K562 (cell line): ENCODE measurements around the gene SMARCA4. TPM values are rescaled to one million over a fixed set of nuclear protein-coding genes. Genes with fewer than 3 reads are reported as not detected.
A peak's percentile ranks its signal among the peaks of the same experiment; 100 is the strongest.

ENCODE experiments used
- ATAC-seq: fragments of 200-7000 bp; cut with Tn5 transposase; 3 replicates; pipeline ENCODE4 v1.9.1; 2020; ENCODE audit warnings: moderate library complexity
- BruUV-seq: library from RNA; stranded (reverse); fragments of 400-500 nt; replicated peaks from 2 replicates; lab custom pipeline; 2021; lab: Mats Ljungman, UMichigan
- CTCF ChIA-PET: fragments of 300-600 bp; formaldehyde crosslinking; extraction: SDS; loops from one replicate; lab custom pipeline; 2021; ENCODE audit warnings: low intra/inter-chr PET ratio; lab: Yijun Ruan, JAX
- POLR2A ChIA-PET: fragments of 300-600, 350-650 bp; sonication (Branson Sonifier 250); formaldehyde crosslinking; extraction: SDS; loops from one replicate; lab custom pipeline; 2021; ENCODE audit warnings: antibody characterized with exemption, inconsistent platforms; lab: Yijun Ruan, JAX
- DNase-seq, 4 experiments: peaks; one replicate each; pipeline versions ENCODE4 v3.0.0 to v3.0.0-alpha.2; 2011 to 2018; ENCODE audit warnings: low spot score in 3 of 4, mixed read lengths in 3 of 4; ENCODE audit errors: extremely low read depth in 1 of 4
- FAIRE-seq: peaks from 2 replicates; lab custom pipeline; 2011; peaks lifted over from hg19 to GRCh38; lab: Jason Lieb, UNC
- H2AFZ ChIP-seq: 2 replicates; pipeline ENCODE4 v1.6.0; 2011; ENCODE audit warnings: low read depth, low read length, control low read depth, inconsistent platforms
- H3K27ac ChIP-seq: fragments of 200-600 bp; 3 replicates; pipeline ENCODE4 v1.8.0; 2011; ENCODE audit warnings: low read depth, mild to moderate bottlenecking, control low read depth, inconsistent platforms, low read length, moderate library complexity, mixed read lengths; ENCODE audit errors: extremely low read depth
- H3K27me3 ChIP-seq, 2 experiments: fragments of 300-600 bp in 1 of 2; 2 replicates in 1 of 2; 3 replicates in 1 of 2; pipeline versions ENCODE4 v1.6.0 to v1.8.0; 2011; ENCODE audit warnings: inconsistent platforms in 2 of 2, low read length in 2 of 2, mild to moderate bottlenecking in 1 of 2, mixed read lengths in 1 of 2, moderate library complexity in 1 of 2; ENCODE audit not compliant: control insufficient read depth in 2 of 2, insufficient read depth in 2 of 2
- H3K36me3 ChIP-seq: fragments of 300-600 bp; 3 replicates; pipeline ENCODE4 v1.8.0; 2011; ENCODE audit warnings: mild to moderate bottlenecking, low read length, inconsistent platforms; ENCODE audit not compliant: control insufficient read depth, insufficient read depth
- H3K4me1 ChIP-seq, 2 experiments: fragments of 200-600 bp in 1 of 2; replicated peaks in 1 of 2; 2 replicates in 1 of 2; 3 replicates in 1 of 2; pipeline versions ENCODE4 v1.5.1 to v1.8.0; 2011; ENCODE audit warnings: inconsistent platforms in 2 of 2, low read length in 2 of 2, mild to moderate bottlenecking in 1 of 2, mixed read lengths in 1 of 2, moderate library complexity in 1 of 2; ENCODE audit not compliant: control insufficient read depth in 2 of 2, insufficient read depth in 2 of 2
- H3K4me2 ChIP-seq: 2 replicates; pipeline ENCODE4 v1.6.1; 2011; ENCODE audit warnings: low read length, control low read depth, inconsistent platforms, mixed read lengths; ENCODE audit not compliant: insufficient read depth
- H3K4me3 ChIP-seq: fragments of 200-600 bp; sonication (generic), shearing (Covaris generic); 2 replicates; pipeline ENCODE4 v1.5.1; 2016; ENCODE audit warnings: control low read depth, inconsistent platforms
- H3K79me2 ChIP-seq: fragments of 200-600 bp; 3 replicates; pipeline ENCODE4 v1.8.0; 2011; ENCODE audit warnings: low read length, inconsistent platforms; ENCODE audit not compliant: control insufficient read depth, insufficient read depth
- H3K9ac ChIP-seq, 2 experiments: 2 replicates each; pipeline versions ENCODE4 v1.6.0 to v1.6.1; 2011; ENCODE audit warnings: low read depth in 2 of 2, low read length in 2 of 2, control low read depth in 1 of 2, inconsistent platforms in 1 of 2, mild to moderate bottlenecking in 1 of 2, mixed read lengths in 1 of 2; ENCODE audit not compliant: insufficient read depth in 1 of 2
- H3K9me1 ChIP-seq: one replicate; pipeline ENCODE4 v1.6.0; 2011; ENCODE audit warnings: inconsistent platforms, mild to moderate bottlenecking, low read length, moderate library complexity; ENCODE audit not compliant: control insufficient read depth, insufficient read depth
- H3K9me3 ChIP-seq: replicated peaks from 2 replicates; pipeline ENCODE4 v1.5.1; 2011; ENCODE audit warnings: low read depth, low read length, inconsistent platforms; ENCODE audit not compliant: control insufficient read depth, insufficient read depth
- H4K20me1 ChIP-seq: replicated peaks from 2 replicates; pipeline ENCODE4 v1.6.1; 2011; ENCODE audit warnings: low read length, inconsistent platforms, mixed read lengths; ENCODE audit not compliant: control insufficient read depth, insufficient read depth
- CHCHD3 ChIP-seq: fragments of 250-450 bp; sonication (Bioruptor Pico); IDR thresholded peaks from 2 replicates; pipeline ENCODE4 v2.1.2; 2022; ENCODE audit warnings: mild to moderate bottlenecking
- DACH1 ChIP-seq: fragments of 450-650 bp; IDR thresholded peaks from 2 replicates; pipeline ENCODE4 v1.6.1; 2018; ENCODE audit not compliant: partially characterized antibody
- MYC ChIP-seq, 2 experiments: fragments of 250-450 bp in 1 of 2; sonication (Bioruptor Pico) in 1 of 2; IDR thresholded peaks; 2 replicates each; pipeline versions ENCODE4 v1.5.1 to v1.6.1; 2012 to 2021; ENCODE audit warnings: low read depth in 2 of 2, borderline replicate concordance in 1 of 2, improper control_type of control experiment in 1 of 2, low read length in 1 of 2, mild to moderate bottlenecking in 1 of 2, moderate library complexity in 1 of 2
- NCOA1 ChIP-seq: fragments of 450-650 bp; IDR thresholded peaks from 2 replicates; pipeline ENCODE4 v1.6.1; 2016; ENCODE audit warnings: low read depth
- PML ChIP-seq: IDR thresholded peaks from 2 replicates; pipeline ENCODE4 v1.6.1; 2012; ENCODE audit warnings: low read length, inconsistent platforms
- SMARCC2 ChIP-seq: fragments of 450-650 bp; IDR thresholded peaks from 2 replicates; pipeline ENCODE4 v1.6.1; 2017; ENCODE audit warnings: antibody characterized with exemption, moderate library complexity, mild to moderate bottlenecking, low read depth
- ZBTB1 ChIP-seq: sonication (generic); formaldehyde crosslinking; IDR thresholded peaks from 2 replicates; pipeline ENCODE4 v1.8.1; 2023; ENCODE audit warnings: missing genetic modification reagents, low read depth, mild to moderate bottlenecking, borderline replicate concordance
- ZNF354B ChIP-seq: fragments of 250-450 bp; sonication (Bioruptor Pico); IDR thresholded peaks from 2 replicates; pipeline ENCODE4 v1.4.0; 2020
- WGBS: fragments of 100-300 bp; shearing (Covaris generic); methylation state at CpG from one replicate; pipeline ENCODE4 v1.1.6; 2016; ENCODE audit warnings: low coverage, mixed read lengths; ENCODE audit not compliant: insufficient coverage; ENCODE audit errors: missing lambda C conversion rate; 5-methylcytosine and 5-hydroxymethylcytosine counted together
- in situ Hi-C: fragments of 300-500 bp; cut with MboI; formaldehyde crosslinking; loops from 4 replicates; pipeline ENCODE4 v1.15.0; 2018; ENCODE audit warnings: inconsistent platforms, mixed read lengths
- intact Hi-C: fragments of 100-400 bp; cut with micrococcal nuclease; formaldehyde crosslinking; loops from 2 replicates; pipeline ENCODE4 v1.14.2; 2022
- polyA plus RNA-seq, 8 experiments: library from polyadenylated mRNA; depleted of rRNA in 4 of 8; stranded (reverse) in 5 of 8; unstranded in 3 of 8; fragments of >200 nt; fragmentation: Nextera tagmentation in 2 of 8; fragmentation: Illumina TruSeq in 1 of 8; extraction: Ambion mirVana in 2 of 8; extraction: Trizol in 1 of 8; gene quantifications; 2 replicates each; pipeline versions ENCODE4 v1.2.1 to v1.2.3, GENCODE V29; 2011 to 2014; ENCODE audit warnings: inconsistent platforms in 1 of 8, missing spikeins in 1 of 8
- total RNA-seq, 7 experiments: library from RNA; depleted of rRNA in 6 of 7; stranded (reverse); fragments of >200 nt in 6 of 7; fragmentation: Illumina TruSeq in 2 of 7; extraction: Trizol in 2 of 7; gene quantifications; 2 replicates each; pipeline versions ENCODE4 v1.2.1 to v1.2.3, GENCODE V29; 2011 to 2021; ENCODE audit warnings: low replicate concordance in 1 of 7
- TF ChIP-seq, protein P1 (sequence below): fragments of 250-450 bp; sonication (Bioruptor Pico); IDR thresholded peaks from 2 replicates; pipeline ENCODE4 v1.8.0; 2022; ENCODE audit warnings: inconsistent platforms
- TF ChIP-seq, protein P2 (sequence below): fragments of 150-350 bp; conservative IDR thresholded peaks from 2 replicates; pipeline ENCODE4 v1.6.1; 2014; ENCODE audit warnings: low read length
- TF ChIP-seq, protein P3 (sequence below): sonication (generic); formaldehyde crosslinking; IDR thresholded peaks from 2 replicates; pipeline ENCODE4 v1.8.0; 2022; ENCODE audit warnings: missing genetic modification reagents, mild to moderate bottlenecking, borderline replicate concordance
- TF ChIP-seq, protein P4 (sequence below): IDR thresholded peaks from 2 replicates; pipeline ENCODE4 v1.6.1; 2012; ENCODE audit warnings: low read depth, low read length, improper control_type of control experiment, borderline replicate concordance

Gene SMARCA4
- total and polyA plus RNA-seq, 9 of the 15 experiments (the other 6 are each of a cell fraction or from before 2014, with no cell fraction given), result 19.3 to 207 (median 52.1) TPM

DNA sequence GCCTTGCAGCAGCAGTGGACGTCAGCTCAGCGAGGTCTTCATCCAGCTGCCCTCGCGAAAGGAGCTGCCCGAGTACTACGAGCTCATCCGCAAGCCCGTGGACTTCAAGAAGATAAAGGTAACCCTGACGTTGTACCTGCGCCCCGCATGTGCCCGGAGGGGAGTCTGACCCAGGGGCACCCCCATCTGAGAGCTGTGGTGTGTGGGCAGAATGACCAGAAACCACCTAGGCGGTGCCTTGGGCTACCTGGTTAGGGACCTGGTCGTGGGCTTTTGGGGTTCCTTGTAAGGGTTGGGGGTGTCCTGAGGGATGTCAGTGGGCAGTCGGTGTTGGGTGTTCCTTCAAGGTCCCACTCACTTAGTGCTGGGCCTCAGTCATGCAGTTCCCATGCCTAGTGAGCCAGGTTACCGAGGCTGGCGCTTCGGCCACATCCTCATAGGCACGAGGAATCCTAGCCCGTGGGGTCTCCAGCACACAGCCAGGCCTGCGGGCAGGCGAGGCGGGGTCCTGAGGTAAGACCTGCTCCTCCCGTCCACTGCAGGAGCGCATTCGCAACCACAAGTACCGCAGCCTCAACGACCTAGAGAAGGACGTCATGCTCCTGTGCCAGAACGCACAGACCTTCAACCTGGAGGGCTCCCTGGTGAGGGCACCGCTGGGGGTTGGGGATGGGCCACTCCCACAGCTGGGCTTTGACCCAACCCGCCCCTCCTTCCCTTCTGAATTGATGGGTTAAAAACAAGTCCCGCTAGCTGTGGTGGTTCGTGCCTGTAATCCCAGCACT lies 97.6 kb downstream of the SMARCA4 start:
- POLR2A ChIA-PET, result interaction anchor here (0.6 to 1.5 kb wide), 2 partner anchors 8 to 37 kb away, joined by 3 to 7 read pairs; no protein-coding TSS in a partner anchor
- Histone ChIP-seq H3K27ac (no peak overlapping the region), H3K36me3 (peaks cover 73% of the 10 kb centered on the region; the same call in 2 of the 3 replicates), H3K9me1 (no peaks in the 10 kb centered on the region), H3K79me2 (no peaks in the 10 kb centered on the region), H4K20me1 (no peaks in the 10 kb centered on the region; the same call in 1 of the 2 replicates), H3K9me3 (no peaks in the 10 kb centered on the region), H2AFZ (no peak overlapping the region), H3K4me1 (peaks cover 0 to 13% of the 10 kb centered on the region in 2 experiments; a peak in 2 of 5 replicates), H3K4me2 (no peak overlapping the region), H3K4me3 (no peak overlapping the region), H3K9ac (peak overlapping the region in 1 of 2 experiments; percentile 45; a peak in 1 of 4 replicates), H3K27me3 (no peaks in the 10 kb centered on the region)
- in situ Hi-C loops, result no loop called here
- FAIRE-seq (no peak), ATAC-seq (no peak), DNase-seq (no peak)
- CTCF ChIA-PET, result no interaction called here
- BruUV-seq, result no TSS peak
- intact Hi-C loops, result no loop called here
- 94% methylated on average over 20 of the region's 34 CpGs for WGBS
- TF ChIP-seq, protein P1, sequence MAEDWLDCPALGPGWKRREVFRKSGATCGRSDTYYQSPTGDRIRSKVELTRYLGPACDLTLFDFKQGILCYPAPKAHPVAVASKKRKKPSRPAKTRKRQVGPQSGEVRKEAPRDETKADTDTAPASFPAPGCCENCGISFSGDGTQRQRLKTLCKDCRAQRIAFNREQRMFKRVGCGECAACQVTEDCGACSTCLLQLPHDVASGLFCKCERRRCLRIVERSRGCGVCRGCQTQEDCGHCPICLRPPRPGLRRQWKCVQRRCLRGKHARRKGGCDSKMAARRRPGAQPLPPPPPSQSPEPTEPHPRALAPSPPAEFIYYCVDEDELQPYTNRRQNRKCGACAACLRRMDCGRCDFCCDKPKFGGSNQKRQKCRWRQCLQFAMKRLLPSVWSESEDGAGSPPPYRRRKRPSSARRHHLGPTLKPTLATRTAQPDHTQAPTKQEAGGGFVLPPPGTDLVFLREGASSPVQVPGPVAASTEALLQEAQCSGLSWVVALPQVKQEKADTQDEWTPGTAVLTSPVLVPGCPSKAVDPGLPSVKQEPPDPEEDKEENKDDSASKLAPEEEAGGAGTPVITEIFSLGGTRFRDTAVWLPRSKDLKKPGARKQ (CRISPR knock-in tag), result no peak
- TF ChIP-seq MYC (IDR thresholded peaks at IDR 0.05; ENCODE audit: low read depth, low read length) (no peak), MYC (CRISPR knock-in tag; IDR thresholded peaks at IDR 0.05; ENCODE audit: borderline replicate concordance, low read depth) (no peak), ZBTB1 (CRISPR knock-in tag) (no peak), PML (no peak), NCOA1 (no peak), CHCHD3 (CRISPR knock-in tag) (no peak), ZNF354B (CRISPR knock-in tag) (no peak), DACH1 (no peak), SMARCC2 (no peak)
- TF ChIP-seq, protein P2, sequence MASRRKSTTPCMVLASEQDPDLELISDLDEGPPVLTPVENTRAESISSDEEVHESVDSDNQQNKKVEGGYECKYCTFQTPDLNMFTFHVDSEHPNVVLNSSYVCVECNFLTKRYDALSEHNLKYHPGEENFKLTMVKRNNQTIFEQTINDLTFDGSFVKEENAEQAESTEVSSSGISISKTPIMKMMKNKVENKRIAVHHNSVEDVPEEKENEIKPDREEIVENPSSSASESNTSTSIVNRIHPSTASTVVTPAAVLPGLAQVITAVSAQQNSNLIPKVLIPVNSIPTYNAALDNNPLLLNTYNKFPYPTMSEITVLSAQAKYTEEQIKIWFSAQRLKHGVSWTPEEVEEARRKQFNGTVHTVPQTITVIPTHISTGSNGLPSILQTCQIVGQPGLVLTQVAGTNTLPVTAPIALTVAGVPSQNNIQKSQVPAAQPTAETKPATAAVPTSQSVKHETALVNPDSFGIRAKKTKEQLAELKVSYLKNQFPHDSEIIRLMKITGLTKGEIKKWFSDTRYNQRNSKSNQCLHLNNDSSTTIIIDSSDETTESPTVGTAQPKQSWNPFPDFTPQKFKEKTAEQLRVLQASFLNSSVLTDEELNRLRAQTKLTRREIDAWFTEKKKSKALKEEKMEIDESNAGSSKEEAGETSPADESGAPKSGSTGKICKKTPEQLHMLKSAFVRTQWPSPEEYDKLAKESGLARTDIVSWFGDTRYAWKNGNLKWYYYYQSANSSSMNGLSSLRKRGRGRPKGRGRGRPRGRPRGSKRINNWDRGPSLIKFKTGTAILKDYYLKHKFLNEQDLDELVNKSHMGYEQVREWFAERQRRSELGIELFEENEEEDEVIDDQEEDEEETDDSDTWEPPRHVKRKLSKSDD, result no peak
- TF ChIP-seq, protein P3, sequence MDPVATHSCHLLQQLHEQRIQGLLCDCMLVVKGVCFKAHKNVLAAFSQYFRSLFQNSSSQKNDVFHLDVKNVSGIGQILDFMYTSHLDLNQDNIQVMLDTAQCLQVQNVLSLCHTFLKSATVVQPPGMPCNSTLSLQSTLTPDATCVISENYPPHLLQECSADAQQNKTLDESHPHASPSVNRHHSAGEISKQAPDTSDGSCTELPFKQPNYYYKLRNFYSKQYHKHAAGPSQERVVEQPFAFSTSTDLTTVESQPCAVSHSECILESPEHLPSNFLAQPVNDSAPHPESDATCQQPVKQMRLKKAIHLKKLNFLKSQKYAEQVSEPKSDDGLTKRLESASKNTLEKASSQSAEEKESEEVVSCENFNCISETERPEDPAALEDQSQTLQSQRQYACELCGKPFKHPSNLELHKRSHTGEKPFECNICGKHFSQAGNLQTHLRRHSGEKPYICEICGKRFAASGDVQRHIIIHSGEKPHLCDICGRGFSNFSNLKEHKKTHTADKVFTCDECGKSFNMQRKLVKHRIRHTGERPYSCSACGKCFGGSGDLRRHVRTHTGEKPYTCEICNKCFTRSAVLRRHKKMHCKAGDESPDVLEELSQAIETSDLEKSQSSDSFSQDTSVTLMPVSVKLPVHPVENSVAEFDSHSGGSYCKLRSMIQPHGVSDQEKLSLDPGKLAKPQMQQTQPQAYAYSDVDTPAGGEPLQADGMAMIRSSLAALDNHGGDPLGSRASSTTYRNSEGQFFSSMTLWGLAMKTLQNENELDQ (CRISPR knock-in tag), result no peak
- TF ChIP-seq, protein P4, sequence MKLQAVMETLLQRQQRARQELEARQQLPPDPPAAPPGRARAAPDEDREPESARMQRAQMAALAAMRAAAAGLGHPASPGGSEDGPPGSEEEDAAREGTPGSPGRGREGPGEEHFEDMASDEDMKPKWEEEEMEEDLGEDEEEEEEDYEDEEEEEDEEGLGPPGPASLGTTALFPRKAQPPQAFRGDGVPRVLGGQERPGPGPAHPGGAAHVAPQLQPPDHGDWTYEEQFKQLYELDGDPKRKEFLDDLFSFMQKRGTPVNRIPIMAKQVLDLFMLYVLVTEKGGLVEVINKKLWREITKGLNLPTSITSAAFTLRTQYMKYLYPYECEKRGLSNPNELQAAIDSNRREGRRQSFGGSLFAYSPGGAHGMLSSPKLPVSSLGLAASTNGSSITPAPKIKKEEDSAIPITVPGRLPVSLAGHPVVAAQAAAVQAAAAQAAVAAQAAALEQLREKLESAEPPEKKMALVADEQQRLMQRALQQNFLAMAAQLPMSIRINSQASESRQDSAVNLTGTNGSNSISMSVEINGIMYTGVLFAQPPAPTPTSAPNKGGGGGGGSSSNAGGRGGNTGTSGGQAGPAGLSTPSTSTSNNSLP, result no peak
